Sigmoid colon (tissue), 7 donors: ENCODE results near the gene PRDX2. TPM values are rescaled to one million over a fixed set of nuclear protein-coding genes. Genes with fewer than 3 reads are reported as not detected.

Source experiments
- DNase-seq: peaks from one replicate; pipeline ENCODE4 v3.0.0-alpha.2; 2019
- H3K27ac ChIP-seq, 4 donors: fragments of 200-600 bp; sonication (generic); one replicate each; pipeline ENCODE4 v1.5.1; 2016 to 2019; ENCODE audit warnings: mild to moderate bottlenecking in 1 of 4
- H3K27me3 ChIP-seq, 3 donors: fragments of 200-600 bp; sonication (generic); one replicate each; pipeline ENCODE4 v1.5.1; 2019; ENCODE audit warnings: mild to moderate bottlenecking in 1 of 3
- H3K36me3 ChIP-seq, 4 donors: fragments of 200-600 bp; sonication (generic); one replicate each; pipeline ENCODE4 v1.5.1; 2016 to 2019
- H3K4me1 ChIP-seq, 4 donors: fragments of 200-600 bp; sonication (generic); one replicate each; pipeline ENCODE4 v1.5.1; 2017 to 2019
- H3K4me3 ChIP-seq, 4 donors: fragments of 200-600 bp; sonication (generic); one replicate each; pipeline ENCODE4 v1.5.1; 2017 to 2019; ENCODE audit warnings: mild to moderate bottlenecking in 2 of 4, moderate library complexity in 1 of 4
- H3K9me3 ChIP-seq, 4 donors: fragments of 200-600 bp in 3 of 4; sonication (generic) in 3 of 4; one replicate each; pipeline versions ENCODE4 v1.5.1 to v1.6.1; 2013 to 2019
- CTCF ChIP-seq, 4 experiments: fragments of 450-650 bp in 3 of 4; fragments of 200-600 bp in 1 of 4; IDR thresholded peaks; one replicate each; pipeline ENCODE4 v1.5.1; 2016 to 2019; ENCODE audit warnings: antibody characterized with exemption in 4 of 4, mild to moderate bottlenecking in 3 of 4, moderate library complexity in 2 of 4
- EP300 ChIP-seq, 4 donors: sonication (generic); formaldehyde crosslinking; IDR thresholded peaks; one replicate each; pipeline ENCODE4 v1.6.1; 2017; ENCODE audit warnings: antibody characterized with exemption in 4 of 4
- POLR2A ChIP-seq, 2 donors: fragments of 450-650 bp; IDR thresholded peaks; one replicate each; pipeline ENCODE4 v1.6.1; 2016; ENCODE audit warnings: antibody characterized with exemption in 2 of 2, mild to moderate bottlenecking in 2 of 2, moderate library complexity in 2 of 2
- POLR2AphosphoS5 ChIP-seq, 4 donors: sonication (generic); formaldehyde crosslinking; IDR thresholded peaks; one replicate each; pipeline ENCODE4 v1.6.1; 2017; ENCODE audit warnings: antibody characterized with exemption in 4 of 4
- WGBS, 2 donors: extraction: QIAGEN DNeasy Blood & Tissue Kit; methylation state at CpG; one replicate each; pipeline ENCODE4 v1.1.7; 2013; 5-methylcytosine and 5-hydroxymethylcytosine counted together
- intact Hi-C: fragments of 100-400 bp; cut with DNase I; formaldehyde crosslinking; loops from one replicate; pipeline ENCODE4 v1.15.1; 2023
- polyA plus RNA-seq, 3 donors: library from polyadenylated mRNA; stranded (reverse); fragments of 200-250 nt; gene quantifications; one replicate each; pipeline ENCODE4 v1.2.3, GENCODE V29; 2013
- total RNA-seq, 4 donors: library from RNA; depleted of rRNA; stranded (reverse); fragments of >200 nt; gene quantifications; one replicate each; pipeline ENCODE4 v1.1.0, GENCODE V29; 2016
- donor health status: healthy with polysubstance abuse.
- donor health status: Bipolar disorder and iron deficiency.
- donor health status: healthy.

The PRDX2 gene
- total and polyA plus RNA-seq, 7 donors = 248 to 379 (median 277) TPM

- intact Hi-C loops = loop anchor here (5.0 kb wide), 1 partner anchor 35 kb away; the partner anchor contains the start of genes PRDX2 and THSD8
- Histone ChIP-seq H3K4me1 (peaks cover 0 to 10% (median 0%) of the 10 kb centered on the region in 4 donors), H3K27me3 (no peaks in the 10 kb centered on the region), H3K36me3 (peaks cover 0 to 28% (median 2%) of the 10 kb centered on the region in 4 donors), H3K9me3 (no peaks in the 10 kb centered on the region), H3K4me3 (no peak overlapping the region), H3K27ac (no peak overlapping the region)
- 96 to 97% methylated on average over 15 of the region's 15 CpGs for WGBS, 2 donors
- DNase-seq = no peak
- no peak for TF ChIP-seq EP300 (IDR thresholded peaks at IDR 0.05)
- TF ChIP-seq POLR2AphosphoS5 (IDR thresholded peaks at IDR 0.05) = no peak
- no peak for TF ChIP-seq POLR2A (IDR thresholded peaks at IDR 0.05)
- no peak for TF ChIP-seq CTCF (IDR thresholded peaks at IDR 0.05)
Measured at GRCh38 chr19:12767666-12768065, 33.9 kb downstream of the PRDX2 start.

GRCh38 chr19:12767150-12767549 lies 34.5 kb downstream of the PRDX2 start:
- peaks cover 0 to 32% (median 2%) of the 10 kb centered on the region in 4 donors for H3K36me3 ChIP-seq

GRCh38 chr19:12766051-12766521 lies 35.5 kb downstream of the PRDX2 start:
- intact Hi-C loops = loop anchor here (1.0 to 5.0 kb wide), 2 partner anchors 36 to 81 kb away; partner anchors contain the start of genes PRDX2 and THSD8
- TF ChIP-seq CTCF (IDR thresholded peaks at IDR 0.05) = peak; percentile 58 to 95 (median 70)
- peak in 2 of 4 donors; percentile 9 to 58 for TF ChIP-seq POLR2AphosphoS5 (IDR thresholded peaks at IDR 0.05)
- no peak for TF ChIP-seq EP300 (IDR thresholded peaks at IDR 0.05)
- peak; percentile 93 for DNase-seq
- peak overlapping the region; percentile 55 to 80 (median 70) for H3K27ac ChIP-seq
- peaks cover 0 to 10% (median 0%) of the 10 kb centered on the region in 4 donors for H3K4me1 ChIP-seq
- peaks cover 0 to 32% (median 2%) of the 10 kb centered on the region in 4 donors for H3K36me3 ChIP-seq
- no peaks in the 10 kb centered on the region for H3K9me3 ChIP-seq
- WGBS, 2 donors = 45% methylated on average over 30 of the region's 30 CpGs
- H3K27me3 ChIP-seq = no peaks in the 10 kb centered on the region
- peak overlapping the region; percentile 25 to 54 (median 38) for H3K4me3 ChIP-seq

More at GRCh38 chr19:12767150-12767549, 34.5 kb downstream of the PRDX2 start:
- WGBS, 2 donors = 93 to 96% methylated on average over 11 of the region's 11 CpGs
- TF ChIP-seq POLR2A (IDR thresholded peaks at IDR 0.05) = no peak
- no peak for TF ChIP-seq CTCF (IDR thresholded peaks at IDR 0.05)
- TF ChIP-seq POLR2AphosphoS5 (IDR thresholded peaks at IDR 0.05) = no peak
- no peak for TF ChIP-seq EP300 (IDR thresholded peaks at IDR 0.05)
- DNase-seq = no peak
- Histone ChIP-seq H3K4me3 (no peak overlapping the region), H3K27me3 (no peaks in the 10 kb centered on the region), H3K9me3 (no peaks in the 10 kb centered on the region), H3K27ac (no peak overlapping the region), H3K4me1 (peaks cover 0 to 10% (median 0%) of the 10 kb centered on the region in 4 donors)
- intact Hi-C loops = loop anchor here (5.0 kb wide), 1 partner anchor 35 kb away; the partner anchor contains the start of genes PRDX2 and THSD8

- WGBS, 2 donors = 97% methylated on average over 16 of the region's 16 CpGs
- Histone ChIP-seq H3K36me3 (peaks cover 0 to 32% (median 2%) of the 10 kb centered on the region in 4 donors), H3K4me1 (peaks cover 0 to 10% (median 0%) of the 10 kb centered on the region in 4 donors), H3K27me3 (no peaks in the 10 kb centered on the region), H3K9me3 (no peaks in the 10 kb centered on the region), H3K27ac (no peak overlapping the region), H3K4me3 (no peak overlapping the region)
- DNase-seq = no peak
- intact Hi-C loops = loop anchor here (5.0 kb wide), 1 partner anchor 38 kb away; the partner anchor contains the start of genes PRDX2 and THSD8
- TF ChIP-seq CTCF (IDR thresholded peaks at IDR 0.05) (no peak), POLR2A (IDR thresholded peaks at IDR 0.05) (no peak), EP300 (IDR thresholded peaks at IDR 0.05) (no peak), POLR2AphosphoS5 (IDR thresholded peaks at IDR 0.05) (no peak)
Measured at GRCh38 chr19:12764698-12765097, 36.9 kb downstream of the PRDX2 start.
